Measurements from ENCODE around the gene TBC1D13.

DNA sequence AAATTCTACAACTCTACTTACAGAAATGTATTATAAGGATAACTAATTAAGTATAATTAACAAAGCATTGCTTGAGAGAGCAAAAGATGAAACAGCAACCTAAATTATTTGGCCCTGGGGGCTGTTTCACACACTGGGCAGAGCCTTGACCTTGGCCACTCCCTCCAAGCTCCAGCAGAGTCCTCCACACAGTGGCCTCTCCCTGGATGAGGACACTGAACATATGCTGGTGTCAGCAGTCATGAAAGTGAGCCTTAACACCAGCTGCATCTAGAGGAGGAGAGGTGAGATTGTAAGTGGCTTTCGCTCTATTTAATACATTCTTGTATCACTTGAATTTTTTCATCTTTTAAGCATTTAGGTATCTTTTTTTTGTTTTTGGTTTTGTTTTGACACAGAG is 39.8 kb upstream of the TBC1D13 start:
- TF ChIP-seq ZNF274 (IDR thresholded peaks at IDR 0.05; ENCODE audit: low read depth, low read length) (no peak), YY1 (IDR thresholded peaks at IDR 0.05; ENCODE audit: insufficient read depth, insufficient read length) (no peak)
